ENCODE measurements around the gene PHACTR3.
"Not testable (repeated sequence)": the region's sequence is repeated elsewhere in the genome, so short reads cannot be mapped to it uniquely, and the experiment has no call there.

The PHACTR3 gene

GRCh38 chr20:59831024-59831915 lies 226.9 kb downstream of the PHACTR3 start:
- no peaks in the 10 kb centered on the region for H3K4me1 Mint-ChIP-seq
- H3K4me3 Mint-ChIP-seq: no peak overlapping the region
- H3K9me3 Mint-ChIP-seq: peaks cover 3% of the 10 kb centered on the region
- H3K36me3 Mint-ChIP-seq: no peaks in the 10 kb centered on the region
- ATAC-seq: no peak
- no peak overlapping the region for H3K27ac Mint-ChIP-seq
- H3K27me3 Mint-ChIP-seq: peaks cover 40% of the 10 kb centered on the region

- Mint-ChIP-seq H3K36me3 (no peaks in the 10 kb centered on the region), H3K9me3 (peaks cover 3% of the 10 kb centered on the region), H3K27ac (no peak overlapping the region), H3K4me3 (no peak overlapping the region), H3K4me1 (no peaks in the 10 kb centered on the region), H3K27me3 (peaks cover 40% of the 10 kb centered on the region)
- no peak for ATAC-seq
Measured at GRCh38 chr20:59831916-59832270, 227.6 kb downstream of the PHACTR3 start.

GRCh38 chr20:59832406-59833363 lies 228.3 kb downstream of the PHACTR3 start:
- no peaks in the 10 kb centered on the region for H3K36me3 Mint-ChIP-seq
- no peak overlapping the region for H3K4me3 Mint-ChIP-seq
- peaks cover 48% of the 10 kb centered on the region for H3K27me3 Mint-ChIP-seq
- H3K9me3 Mint-ChIP-seq: peaks cover 3% of the 10 kb centered on the region
- ATAC-seq: no peak
- H3K4me1 Mint-ChIP-seq: no peaks in the 10 kb centered on the region
- no peak overlapping the region for H3K27ac Mint-ChIP-seq

GRCh38 chr20:59835057-59835447 lies 230.7 kb downstream of the PHACTR3 start:
- no peak for ATAC-seq
- Mint-ChIP-seq H3K27me3 (peaks cover 39% of the 10 kb centered on the region), H3K4me3 (no peak overlapping the region)

GRCh38 chr20:59835448-59836395 lies 231.4 kb downstream of the PHACTR3 start:
- peaks cover 39% of the 10 kb centered on the region for H3K27me3 Mint-ChIP-seq
- no peak for ATAC-seq
- H3K4me1 Mint-ChIP-seq: no peaks in the 10 kb centered on the region
- H3K9me3 Mint-ChIP-seq: no peaks in the 10 kb centered on the region
- H3K27ac Mint-ChIP-seq: no peak overlapping the region
- no peaks in the 10 kb centered on the region for H3K36me3 Mint-ChIP-seq
- H3K4me3 Mint-ChIP-seq: no peak overlapping the region

More at GRCh38 chr20:59835057-59835447, 230.7 kb downstream of the PHACTR3 start:
- Mint-ChIP-seq H3K36me3 (no peaks in the 10 kb centered on the region), H3K9me3 (peaks cover 2% of the 10 kb centered on the region), H3K27ac (no peak overlapping the region), H3K4me1 (no peaks in the 10 kb centered on the region)

GRCh38 chr20:59836767-59837166 lies 232.4 kb downstream of the PHACTR3 start:
- no peaks in the 10 kb centered on the region for H3K4me1 Mint-ChIP-seq
- H3K27ac Mint-ChIP-seq: no peak overlapping the region
- H3K36me3 Mint-ChIP-seq: no peaks in the 10 kb centered on the region
- H3K27me3 Mint-ChIP-seq: peaks cover 39% of the 10 kb centered on the region
- no peak overlapping the region for H3K4me3 Mint-ChIP-seq
- ATAC-seq: no peak
- H3K9me3 Mint-ChIP-seq: no peaks in the 10 kb centered on the region

- Mint-ChIP-seq H3K9me3 (no peaks in the 10 kb centered on the region), H3K27me3 (peaks cover 39% of the 10 kb centered on the region), H3K4me1 (no peaks in the 10 kb centered on the region), H3K4me3 (no peak overlapping the region), H3K27ac (no peak overlapping the region), H3K36me3 (no peaks in the 10 kb centered on the region)
- no peak for ATAC-seq
Measured at GRCh38 chr20:59837623-59838394, 233.5 kb downstream of the PHACTR3 start.

GRCh38 chr20:59839400-59839799 lies 235.1 kb downstream of the PHACTR3 start:
- no peaks in the 10 kb centered on the region for H3K36me3 Mint-ChIP-seq
- peaks cover 26% of the 10 kb centered on the region for H3K27me3 Mint-ChIP-seq
- no peak overlapping the region for H3K27ac Mint-ChIP-seq
- ATAC-seq: no peak
- no peaks in the 10 kb centered on the region for H3K9me3 Mint-ChIP-seq
- H3K4me3 Mint-ChIP-seq: no peak overlapping the region
- no peaks in the 10 kb centered on the region for H3K4me1 Mint-ChIP-seq

GRCh38 chr20:59845472-59845871 lies 241.1 kb downstream of the PHACTR3 start:
- Mint-ChIP-seq H3K36me3 (no peaks in the 10 kb centered on the region), H3K27ac (no peak overlapping the region), H3K27me3 (no peaks in the 10 kb centered on the region), H3K4me3 (no peak overlapping the region), H3K4me1 (no peaks in the 10 kb centered on the region), H3K9me3 (no peaks in the 10 kb centered on the region)
- no peak for ATAC-seq

GRCh38 chr20:59848182-59848581 lies 243.8 kb downstream of the PHACTR3 start:
- H3K27me3 Mint-ChIP-seq: no peaks in the 10 kb centered on the region
- no peak overlapping the region for H3K27ac Mint-ChIP-seq
- no peak overlapping the region for H3K4me3 Mint-ChIP-seq
- H3K9me3 Mint-ChIP-seq: no peaks in the 10 kb centered on the region
- no peak for ATAC-seq
- no peaks in the 10 kb centered on the region for H3K36me3 Mint-ChIP-seq
- H3K4me1 Mint-ChIP-seq: no peaks in the 10 kb centered on the region

GRCh38 chr20:59850018-59850641 lies 245.8 kb downstream of the PHACTR3 start:
- Mint-ChIP-seq H3K4me3 (no peak overlapping the region), H3K9me3 (no peaks in the 10 kb centered on the region), H3K36me3 (no peaks in the 10 kb centered on the region), H3K4me1 (no peaks in the 10 kb centered on the region), H3K27ac (no peak overlapping the region), H3K27me3 (no peaks in the 10 kb centered on the region)
- ATAC-seq: no peak

- ATAC-seq, H3K27ac Mint-ChIP-seq, H3K36me3 Mint-ChIP-seq, H3K4me3 Mint-ChIP-seq, H3K4me1 Mint-ChIP-seq, H3K9me3 Mint-ChIP-seq, H3K27me3 Mint-ChIP-seq: not testable (repeated sequence)
Measured at GRCh38 chr20:59856526-59856925, 252.2 kb downstream of the PHACTR3 start.

- not testable (repeated sequence) for ATAC-seq, H3K9me3 Mint-ChIP-seq, H3K4me3 Mint-ChIP-seq, H3K27ac Mint-ChIP-seq, H3K4me1 Mint-ChIP-seq, H3K27me3 Mint-ChIP-seq, H3K36me3 Mint-ChIP-seq
Measured at GRCh38 chr20:59856941-59857340, 252.6 kb downstream of the PHACTR3 start.

- no peaks in the 10 kb centered on the region for H3K27me3 Mint-ChIP-seq
- peaks cover 5% of the 10 kb centered on the region for H3K9me3 Mint-ChIP-seq
- H3K4me1 Mint-ChIP-seq: no peaks in the 10 kb centered on the region
- H3K36me3 Mint-ChIP-seq: peaks cover 6% of the 10 kb centered on the region
- no peak for ATAC-seq
- H3K27ac Mint-ChIP-seq: no peak overlapping the region
- no peak overlapping the region for H3K4me3 Mint-ChIP-seq
Measured at GRCh38 chr20:59857966-59858365, 253.6 kb downstream of the PHACTR3 start.
